GM23338 (cell line): ENCODE measurements around the gene RHOXF2. TPM values are rescaled to one million over a fixed set of nuclear protein-coding genes. Genes with fewer than 3 reads are reported as not detected.

ENCODE experiments used
- ATAC-seq: fragments of 200-7000 bp; cut with Tn5 transposase; 3 replicates; pipeline ENCODE4 v1.9.1; 2020
- DNase-seq: peaks from one replicate; pipeline ENCODE4 v3.0.0-alpha.2; 2015; ENCODE audit warnings: low spot score
- H2AFZ ChIP-seq: fragments of 200-600 bp; sonication (generic); 2 replicates; pipeline ENCODE4 v1.8.0; 2016; ENCODE audit warnings: antibody characterized with exemption, mild to moderate bottlenecking, moderate library complexity
- H3F3A ChIP-seq: fragments of 200-600 bp; sonication (generic); replicated peaks from 2 replicates; pipeline ENCODE4 v1.8.0; 2017; ENCODE audit warnings: antibody characterized with exemption, mixed run types, low read depth
- H3K27ac ChIP-seq: fragments of 200-600 bp; sonication (generic); 2 replicates; pipeline ENCODE4 v1.6.1; 2016; ENCODE audit warnings: low read depth
- H3K27me3 ChIP-seq: fragments of 200-600 bp; sonication (generic); 2 replicates; pipeline ENCODE4 v1.8.0; 2016; ENCODE audit warnings: mild to moderate bottlenecking, mixed run types, moderate library complexity; ENCODE audit not compliant: insufficient read depth
- H3K36me3 ChIP-seq: fragments of 200-600 bp; sonication (generic); 2 replicates; pipeline ENCODE4 v1.8.0; 2016; ENCODE audit warnings: mild to moderate bottlenecking; ENCODE audit not compliant: insufficient read depth
- H3K4me1 ChIP-seq: fragments of 200-600 bp; sonication (generic); 2 replicates; pipeline ENCODE4 v1.8.0; 2016; ENCODE audit warnings: mild to moderate bottlenecking, moderate library complexity; ENCODE audit not compliant: insufficient read depth
- H3K4me2 ChIP-seq: fragments of 200-600 bp; sonication (generic); 2 replicates; pipeline ENCODE4 v1.7.1; 2017; ENCODE audit warnings: mixed run types
- H3K4me3 ChIP-seq: fragments of 200-600 bp; sonication (generic); 2 replicates; pipeline ENCODE4 v1.6.1; 2016; ENCODE audit warnings: mixed run types
- H3K79me2 ChIP-seq: fragments of 200-600 bp; sonication (generic); replicated peaks from 2 replicates; pipeline ENCODE4 v1.8.0; 2017; ENCODE audit warnings: mild to moderate bottlenecking; ENCODE audit not compliant: insufficient read depth
- H3K9me2 ChIP-seq: fragments of 200-600 bp; sonication (generic); 2 replicates; pipeline ENCODE4 v1.8.0; 2017; ENCODE audit not compliant: insufficient read depth
- H4K20me1 ChIP-seq: fragments of 200-600 bp; sonication (generic); replicated peaks from 2 replicates; pipeline ENCODE4 v1.8.0; 2017; ENCODE audit warnings: mild to moderate bottlenecking; ENCODE audit not compliant: insufficient read depth
- H3K27ac Mint-ChIP-seq: 2 replicates; pipeline ENCODE4 v1.8.0; 2020; ENCODE audit warnings: inconsistent platforms, mild to moderate bottlenecking, moderate library complexity, mixed read lengths
- H3K27me3 Mint-ChIP-seq: 3 replicates; pipeline ENCODE4 v1.8.0; 2022; ENCODE audit warnings: low read depth, mild to moderate bottlenecking, moderate library complexity, mixed read lengths, inconsistent platforms; ENCODE audit not compliant: insufficient read depth, poor library complexity
- H3K36me3 Mint-ChIP-seq: 3 replicates; pipeline ENCODE4 v1.8.0; 2021; ENCODE audit warnings: low read depth, mild to moderate bottlenecking, inconsistent platforms, moderate library complexity, mixed read lengths
- H3K4me1 Mint-ChIP-seq: 3 replicates; pipeline ENCODE4 v1.8.0; 2020; ENCODE audit warnings: mild to moderate bottlenecking, inconsistent platforms, mixed read lengths
- H3K4me3 Mint-ChIP-seq: 3 replicates; pipeline ENCODE4 v1.8.0; 2021; ENCODE audit warnings: moderate library complexity, mild to moderate bottlenecking, inconsistent platforms, mixed read lengths
- H3K9me3 Mint-ChIP-seq: 3 replicates; pipeline ENCODE4 v1.8.0; 2020; ENCODE audit warnings: moderate library complexity, mild to moderate bottlenecking, inconsistent platforms, mixed read lengths
- CREB1 ChIP-seq: fragments of 250-450 bp; sonication (Bioruptor Pico); IDR thresholded peaks from 2 replicates; pipeline ENCODE4 v1.5.0; 2020; ENCODE audit warnings: low read depth, mild to moderate bottlenecking, moderate library complexity
- EZH2 ChIP-seq: fragments of 200-600 bp; sonication (generic); IDR thresholded peaks from one replicate; pipeline ENCODE4 v1.8.0; 2017; ENCODE audit warnings: antibody characterized with exemption, mild to moderate bottlenecking, low read depth; ENCODE audit not compliant: unreplicated experiment
- EZH2phosphoT487 ChIP-seq: fragments of 200-600 bp; sonication (generic); IDR thresholded peaks from one replicate; pipeline ENCODE4 v1.8.1; 2018; ENCODE audit warnings: antibody characterized with exemption; ENCODE audit not compliant: unreplicated experiment
- JUNB ChIP-seq: IDR thresholded peaks from one replicate; pipeline ENCODE4 v1.6.1; 2016; ENCODE audit warnings: antibody characterized with exemption; ENCODE audit not compliant: unreplicated experiment
- NANOG ChIP-seq: IDR thresholded peaks from 2 replicates; pipeline ENCODE4 v1.6.1; 2016; ENCODE audit warnings: antibody characterized with exemption, borderline replicate concordance
- POLR2AphosphoS5 ChIP-seq: IDR thresholded peaks from 2 replicates; pipeline ENCODE4 v1.6.1; 2016; ENCODE audit warnings: antibody characterized with exemption, low read depth
- STAT1 ChIP-seq: IDR thresholded peaks from one replicate; pipeline ENCODE4 v1.6.1; 2016; ENCODE audit warnings: antibody characterized with exemption; ENCODE audit not compliant: unreplicated experiment
- ZNF331 ChIP-seq: fragments of 250-450 bp; sonication (Bioruptor Pico); IDR thresholded peaks from 2 replicates; pipeline ENCODE4 v1.5.0; 2020; ENCODE audit warnings: low read depth, mild to moderate bottlenecking, moderate library complexity
- ZNF462 ChIP-seq: fragments of 250-450 bp; sonication (Bioruptor Pico); IDR thresholded peaks from 2 replicates; pipeline ENCODE4 v1.5.0; 2020; ENCODE audit warnings: mild to moderate bottlenecking, moderate library complexity
- polyA plus RNA-seq: library from polyadenylated mRNA; unstranded; fragments of >200 nt; fragmentation: Nextera tagmentation; extraction: Ambion mirVana; gene quantifications from 2 replicates; pipeline ENCODE4 v1.2.1, GENCODE V29; 2016
- total RNA-seq: library from RNA; depleted of rRNA; stranded (reverse); fragments of >200 nt; shearing (Covaris generic); gene quantifications from 2 replicates; pipeline ENCODE4 v1.2.3, GENCODE V29; 2014

Gene RHOXF2
- total and polyA plus RNA-seq, 2 experiments from 2014 or later: 0.27 TPM; not detected in 1

- no peak for TF ChIP-seq ZNF462
- no peak for TF ChIP-seq CREB1 (CRISPR knock-in tag)
- no peak for TF ChIP-seq STAT1
- no peak for TF ChIP-seq JUNB
- TF ChIP-seq EZH2phosphoT487: no peak
- TF ChIP-seq EZH2: no peak
- no peak for TF ChIP-seq NANOG
- TF ChIP-seq POLR2AphosphoS5: no peak
- TF ChIP-seq ZNF331: no peak
These were observed 21.6 kb upstream of the RHOXF2 start (continued) for GRCh38 chrX:120136840-120137239.

- Histone ChIP-seq H3K36me3 (no peaks in the 10 kb centered on the region), H3K9me2 (no peaks in the 10 kb centered on the region), H3F3A (no peaks in the 10 kb centered on the region), H3K4me2 (no peak overlapping the region), H2AFZ (no peak overlapping the region), H3K4me3 (no peak overlapping the region), H3K27me3 (no peaks in the 10 kb centered on the region), H3K79me2 (no peaks in the 10 kb centered on the region), H4K20me1 (no peaks in the 10 kb centered on the region), H3K4me1 (peaks cover 25% of the 10 kb centered on the region; the same call in 1 of the 2 replicates), H3K27ac (no peak overlapping the region)
- Mint-ChIP-seq H3K4me3 (no peak overlapping the region), H3K36me3 (no peaks in the 10 kb centered on the region), H3K27ac (no peak overlapping the region), H3K27me3 (no peaks in the 10 kb centered on the region), H3K9me3 (no peaks in the 10 kb centered on the region), H3K4me1 (peaks cover 29% of the 10 kb centered on the region)
- ATAC-seq (no peak), DNase-seq (no peak)
- TF ChIP-seq EZH2phosphoT487 (no peak), POLR2AphosphoS5 (no peak)
These were observed 21.0 kb upstream of the RHOXF2 start for GRCh38 chrX:120137439-120137838.
